ENCODE data around the gene PLCG2.
"Not testable (repeated sequence)": the region's sequence is repeated elsewhere in the genome, so short reads cannot be mapped to it uniquely, and the experiment has no call there.

The PLCG2 gene

GRCh38 chr16:81921085-81921814, 142.2 kb downstream of the PLCG2 start:
- DNase-seq, result no peak

DNA sequence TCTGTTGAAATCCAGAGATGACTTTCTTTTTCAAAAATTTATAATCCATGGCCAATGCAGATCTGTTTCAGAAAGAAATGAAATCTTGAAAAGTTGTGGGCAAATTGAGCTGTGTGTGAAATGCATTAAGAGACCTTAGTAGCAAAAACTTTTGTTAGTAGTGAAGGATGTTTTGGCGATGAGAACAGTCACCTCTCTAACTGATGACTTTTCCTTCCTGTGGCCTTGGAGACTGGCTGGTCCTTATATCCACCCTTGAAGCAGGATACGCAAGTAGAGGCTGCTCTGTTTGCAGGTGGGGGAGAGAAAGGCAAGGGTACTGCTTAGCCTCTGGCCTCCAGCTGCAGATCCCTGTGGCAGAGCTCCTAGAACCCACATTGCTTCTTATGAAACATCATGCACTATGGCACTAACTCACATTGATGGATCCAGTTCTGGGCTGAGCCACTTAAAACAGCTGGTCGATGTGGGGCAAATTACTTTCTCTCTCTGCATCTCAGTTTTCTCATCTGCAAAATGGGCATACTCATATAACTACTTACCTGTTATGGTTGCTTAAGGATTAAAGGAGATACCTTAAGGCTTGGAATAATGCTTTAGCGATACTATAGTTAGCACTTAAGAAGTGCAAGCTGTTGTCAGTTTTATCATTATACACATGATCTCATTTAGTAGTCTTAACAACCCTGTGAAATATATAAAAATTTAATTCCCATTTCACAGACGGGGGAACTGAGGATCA, 142.9 kb downstream of the PLCG2 start:
- no peak for DNase-seq

DNA sequence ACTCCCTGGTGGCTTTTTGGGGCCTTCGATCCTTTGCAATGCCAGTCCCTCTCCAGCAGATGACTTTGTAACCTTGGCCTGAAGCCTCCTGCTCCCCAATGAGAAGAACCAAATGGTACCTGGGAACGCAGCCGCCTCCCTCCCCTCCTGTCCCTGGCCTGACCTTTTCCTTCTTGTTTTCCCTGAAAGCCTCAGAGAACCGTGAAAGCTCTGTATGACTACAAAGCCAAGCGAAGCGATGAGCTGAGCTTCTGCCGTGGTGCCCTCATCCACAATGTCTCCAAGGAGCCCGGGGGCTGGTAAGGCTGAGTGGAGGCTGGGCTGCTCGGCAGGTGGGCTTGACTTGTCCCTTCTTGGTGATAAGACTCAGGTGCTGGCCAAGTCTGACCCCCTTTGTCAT, 144.2 kb downstream of the PLCG2 start:
- DNase-seq, result no peak

- DNase-seq, result no peak
Observed at GRCh38 chr16:81925016-81925415, 145.9 kb downstream of the PLCG2 start.

GRCh38 chr16:81926036-81926435, 146.9 kb downstream of the PLCG2 start:
- no peak for DNase-seq

- no peak for DNase-seq
Observed at GRCh38 chr16:81927561-81928185, 148.6 kb downstream of the PLCG2 start.

- DNase-seq, result no peak
Observed at GRCh38 chr16:81928271-81928918, 149.3 kb downstream of the PLCG2 start.

DNA sequence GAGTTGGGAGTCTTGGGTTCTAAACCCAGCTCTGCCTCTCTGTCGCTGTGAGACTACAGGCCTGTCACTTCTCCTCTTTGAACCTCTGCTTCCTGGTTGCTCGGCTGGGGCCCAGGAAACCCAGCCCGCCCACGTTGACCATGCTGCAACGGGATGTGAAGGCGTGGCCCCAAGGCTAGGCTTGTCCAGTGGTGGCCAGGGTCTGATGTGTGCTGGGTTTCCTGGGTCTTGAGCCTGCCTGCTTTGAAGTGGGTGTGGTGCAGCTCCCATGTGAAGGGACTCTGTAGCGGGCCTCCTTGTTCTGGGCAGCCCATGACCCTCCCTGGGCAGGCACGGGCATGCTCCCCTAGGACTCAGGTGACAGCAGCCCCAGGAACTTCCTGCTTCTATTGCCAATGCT, 149.9 kb downstream of the PLCG2 start:
- no peak for DNase-seq

DNA sequence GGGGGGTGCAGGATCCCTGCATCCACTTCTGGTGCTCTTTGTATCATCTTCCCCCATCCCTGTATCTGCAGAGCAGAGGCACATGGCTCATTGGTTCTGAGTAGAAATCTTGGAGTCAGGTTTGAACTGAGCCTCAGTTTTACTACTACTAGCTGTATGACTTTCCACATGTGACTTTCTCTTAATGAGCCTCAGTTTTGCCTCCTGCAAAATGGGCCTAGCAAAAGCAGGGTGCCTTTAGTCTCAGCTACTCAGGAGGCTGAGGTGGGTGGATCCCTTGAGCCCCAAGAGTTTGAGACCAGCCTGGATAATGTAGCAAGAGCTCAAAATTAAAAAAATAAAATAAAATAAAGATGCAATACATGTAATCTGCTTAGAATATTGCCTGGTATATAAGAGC, 150.8 kb downstream of the PLCG2 start:
- DNase-seq, result no peak

DNA sequence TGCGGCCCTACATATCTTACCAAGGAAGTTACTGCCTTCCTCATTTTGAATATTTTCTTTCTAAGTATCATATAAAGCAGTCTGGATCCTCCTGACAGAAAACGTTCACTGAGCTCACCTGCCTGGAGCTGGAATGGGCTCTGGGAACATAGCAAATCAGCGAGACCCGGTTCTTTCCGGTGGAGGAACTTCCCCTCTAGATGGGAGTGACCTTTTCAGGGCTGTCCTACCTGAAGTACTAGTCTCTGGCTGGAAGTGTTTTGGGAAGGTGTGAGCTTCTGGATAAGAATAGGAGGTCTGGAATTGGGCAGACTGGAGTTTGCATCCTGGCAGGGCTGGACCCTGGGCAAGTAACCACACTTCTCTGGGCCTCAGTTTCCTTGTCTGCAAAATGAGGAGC, 152.8 kb downstream of the PLCG2 start:
- DNase-seq, result no peak

DNA sequence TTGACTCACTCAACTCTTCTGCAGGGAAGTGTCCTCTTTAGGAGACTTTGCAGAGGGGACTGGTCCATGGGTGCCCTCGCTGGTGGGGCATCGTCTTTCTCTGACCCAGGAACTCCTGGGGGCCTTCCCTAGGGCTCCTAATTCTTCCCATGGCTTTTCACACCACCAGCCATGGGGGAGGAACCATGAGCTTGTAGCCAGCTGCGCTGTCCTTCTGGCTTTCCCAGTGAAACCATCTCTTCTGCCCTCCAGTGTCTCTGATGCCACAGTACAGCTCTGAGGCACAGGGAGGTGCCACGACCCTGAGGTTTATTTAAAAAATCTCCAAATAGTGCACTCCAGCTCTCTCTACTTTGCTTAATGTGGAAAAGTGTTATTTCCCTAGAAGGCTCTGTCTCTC, 153.6 kb downstream of the PLCG2 start:
- DNase-seq, result no peak

DNA sequence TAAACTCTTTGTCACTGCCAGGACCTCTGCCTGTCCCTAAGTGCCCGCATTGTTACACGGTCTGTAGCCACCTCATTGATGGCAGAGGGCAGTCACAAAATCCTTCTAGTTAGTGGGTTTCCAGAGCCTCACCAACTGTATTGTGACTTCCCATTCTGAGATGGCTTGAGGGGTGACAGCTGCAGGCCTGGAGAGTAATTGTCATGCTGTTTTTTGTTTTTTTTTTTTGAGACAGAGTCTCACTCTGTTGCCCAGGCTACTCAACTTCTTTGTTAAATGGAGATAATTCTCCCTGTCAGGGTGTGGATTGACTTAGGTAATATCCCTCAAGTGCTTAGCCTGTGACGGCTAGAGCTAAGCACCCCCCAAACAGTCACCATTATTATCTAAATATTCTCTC, 154.3 kb downstream of the PLCG2 start:
- DNase-seq, result no peak

DNA sequence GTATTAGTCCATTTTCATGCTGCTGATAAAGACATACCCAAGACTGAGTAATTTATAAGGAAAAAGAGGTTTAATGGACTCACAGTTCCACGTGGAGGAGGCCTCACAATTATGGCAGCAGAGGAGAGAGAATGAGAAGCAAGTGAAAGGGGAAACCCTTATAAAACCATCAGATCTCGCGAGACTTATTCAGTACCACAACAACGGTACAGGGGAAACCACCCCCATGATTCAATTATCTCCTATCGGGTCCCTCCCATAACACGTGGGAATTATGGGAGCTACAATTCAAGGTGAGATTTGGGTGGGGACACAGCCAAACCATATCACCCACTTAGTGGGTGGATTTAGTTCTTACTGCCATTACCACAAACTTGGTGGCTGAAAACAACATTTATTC, 155.6 kb downstream of the PLCG2 start:
- DNase-seq, result not testable (repeated sequence)

GRCh38 chr16:81936209-81937000, 157.3 kb downstream of the PLCG2 start:
- DNase-seq, result no peak

DNA sequence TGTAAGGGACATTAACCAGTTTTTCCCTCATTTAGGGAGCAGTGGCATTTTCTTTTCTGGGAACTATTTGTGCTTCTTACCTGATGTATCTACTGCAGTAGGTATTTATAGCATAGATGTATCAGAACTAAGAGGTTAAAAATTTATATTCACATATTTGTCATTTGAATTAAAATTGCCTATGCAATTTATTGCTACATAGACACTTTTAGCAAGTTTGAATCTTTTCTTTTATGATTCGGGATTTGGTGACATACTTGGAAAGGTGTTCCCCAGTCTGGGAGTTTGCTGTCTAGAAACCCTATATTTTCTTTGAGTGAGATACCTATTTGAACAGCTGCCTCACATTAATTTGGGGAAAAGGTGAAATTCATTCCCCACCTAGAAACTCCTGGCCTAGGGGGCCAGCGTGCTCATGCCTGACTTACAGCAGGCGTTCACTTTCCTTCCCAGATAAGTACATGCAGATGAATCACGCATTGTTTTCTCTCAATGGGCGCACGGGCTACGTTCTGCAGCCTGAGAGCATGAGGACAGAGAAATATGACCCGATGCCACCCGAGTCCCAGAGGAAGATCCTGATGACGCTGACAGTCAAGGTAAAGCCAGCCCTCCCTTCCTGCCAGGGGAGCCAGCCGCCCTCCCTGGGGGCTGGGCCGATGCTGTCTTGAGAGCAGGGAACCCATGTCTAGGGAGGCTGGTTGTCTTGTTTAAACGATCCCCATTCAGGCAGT, 158.4 kb downstream of the PLCG2 start:
- DNase-seq, result no peak

DNA sequence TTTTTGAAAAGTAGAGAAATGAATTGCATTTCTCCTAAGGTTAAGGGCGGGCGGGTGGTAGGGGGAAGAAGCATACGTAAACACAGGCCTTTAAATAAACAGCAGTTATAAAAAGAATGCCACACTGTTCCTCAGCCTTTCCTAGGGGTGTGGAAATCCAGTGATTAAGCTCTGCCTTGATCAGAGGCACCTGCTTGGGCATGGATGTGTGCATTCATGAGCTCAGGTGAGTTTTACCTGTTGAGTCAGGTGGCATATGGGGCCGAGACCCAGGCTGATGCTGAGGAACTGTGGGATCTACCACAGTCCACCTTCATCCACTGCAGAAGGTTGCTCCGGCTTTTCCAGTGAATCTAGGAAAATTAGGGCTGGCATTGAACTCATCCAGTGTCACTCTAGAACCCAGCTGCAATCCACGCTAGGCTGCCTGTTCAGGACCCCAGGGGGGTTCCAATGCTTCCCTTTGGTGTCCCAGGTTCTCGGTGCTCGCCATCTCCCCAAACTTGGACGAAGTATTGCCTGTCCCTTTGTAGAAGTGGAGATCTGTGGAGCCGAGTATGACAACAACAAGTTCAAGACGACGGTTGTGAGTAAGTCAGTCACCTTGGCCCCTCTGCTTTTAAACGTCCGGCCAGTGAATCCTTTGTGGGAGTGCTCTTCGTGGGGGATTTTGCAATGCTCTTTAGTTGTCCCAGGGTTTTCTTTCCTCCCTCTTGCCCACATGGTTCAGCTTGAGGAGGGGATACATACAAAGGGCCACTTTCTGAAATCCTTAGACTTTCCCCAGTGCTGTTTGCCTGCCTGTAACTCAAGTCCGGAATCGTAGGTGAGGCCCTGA, 159.5 kb downstream of the PLCG2 start:
- no peak for DNase-seq

GRCh38 chr16:81939164-81940056, 160.3 kb downstream of the PLCG2 start:
- no peak for DNase-seq

- peak; percentile 34 for DNase-seq
Observed at GRCh38 chr16:81940781-81941560, 161.9 kb downstream of the PLCG2 start.

DNA sequence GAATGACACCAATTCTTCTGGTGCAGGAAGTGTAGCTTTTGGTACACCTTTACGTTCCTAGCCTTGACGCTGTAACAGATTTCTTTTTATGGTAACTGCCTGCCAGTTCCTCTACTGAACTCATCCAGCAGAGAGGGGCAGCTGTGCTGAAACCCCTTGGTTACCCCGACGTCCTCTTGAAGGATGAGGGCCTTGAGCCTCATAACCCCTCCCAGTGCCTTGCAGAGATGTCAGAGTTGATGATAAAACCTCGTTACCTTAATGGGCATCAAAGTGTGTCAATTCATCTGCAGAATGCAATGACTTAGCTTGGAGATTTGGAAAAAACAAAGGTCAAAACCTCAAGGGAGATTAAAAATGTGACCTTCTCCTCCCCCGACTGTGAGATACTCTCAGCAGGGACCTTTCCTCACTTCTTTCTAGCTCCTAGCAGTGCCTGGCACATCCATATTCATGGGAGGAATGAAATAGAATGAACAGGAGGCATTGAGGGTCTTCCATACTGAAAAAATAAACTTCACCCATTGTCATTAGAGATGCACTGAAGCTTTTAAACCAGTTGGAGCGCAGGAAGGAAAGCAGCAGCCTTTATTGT, 163.0 kb downstream of the PLCG2 start:
- no peak for DNase-seq
